ENCODE data around the gene ACTR2.
A peak's percentile ranks its signal among the peaks of the same experiment; 100 is the strongest.
"Not testable (repeated sequence)": the region's sequence is repeated elsewhere in the genome, so short reads cannot be mapped to it uniquely, and the experiment has no call there.

ACTR2 gene

DNA sequence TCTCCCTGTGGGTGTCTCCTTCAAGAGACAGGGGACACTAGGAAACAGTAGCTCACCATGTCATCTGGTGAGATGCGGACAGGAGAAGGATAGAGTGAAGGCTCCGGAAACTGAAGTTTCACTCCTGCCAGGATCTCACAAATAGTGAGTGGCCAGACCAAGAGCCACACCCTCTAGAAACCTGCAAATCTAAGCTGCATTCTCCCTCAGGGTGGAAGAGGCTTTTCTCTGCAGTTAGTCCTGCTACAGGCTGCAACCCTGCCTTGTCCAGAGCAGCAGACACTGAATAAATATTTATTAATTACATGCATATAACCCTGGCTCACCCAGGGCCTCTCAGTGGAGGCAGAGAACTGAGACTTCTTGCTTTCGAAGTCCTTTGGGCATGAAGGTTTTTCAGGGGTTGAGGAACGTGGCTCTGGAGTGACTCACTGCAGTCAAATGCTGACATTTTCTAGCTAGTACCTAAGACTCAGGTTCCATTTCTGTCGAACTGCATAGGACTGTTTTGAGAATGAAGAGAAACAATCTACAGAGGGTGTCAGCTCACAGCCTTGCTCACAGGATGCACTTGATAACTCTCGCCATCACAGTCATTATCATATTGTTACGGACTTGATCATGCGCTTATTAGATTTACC, 87.3 kb downstream of the ACTR2 start:
- DNase-seq = no peak

DNA sequence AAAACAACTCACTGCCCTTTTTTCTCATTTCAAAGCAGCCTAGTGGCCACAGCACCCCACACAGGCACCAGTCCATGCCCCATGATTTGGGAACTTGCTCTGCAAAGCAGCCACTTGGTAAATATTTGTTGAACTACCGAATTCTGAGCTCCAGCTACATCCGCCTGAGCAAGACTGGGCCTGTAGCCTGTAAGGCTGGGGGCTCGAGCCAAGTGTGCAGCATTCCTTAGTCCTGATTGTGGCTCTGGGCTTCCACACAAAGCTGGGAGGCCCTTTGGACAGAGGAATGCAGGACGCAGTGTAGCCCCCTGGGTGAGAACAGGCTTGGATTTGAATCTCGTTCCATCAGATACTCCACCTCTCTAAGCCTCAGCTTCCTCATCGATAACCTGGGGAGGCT, 88.4 kb downstream of the ACTR2 start:
- DNase-seq = no peak

DNA sequence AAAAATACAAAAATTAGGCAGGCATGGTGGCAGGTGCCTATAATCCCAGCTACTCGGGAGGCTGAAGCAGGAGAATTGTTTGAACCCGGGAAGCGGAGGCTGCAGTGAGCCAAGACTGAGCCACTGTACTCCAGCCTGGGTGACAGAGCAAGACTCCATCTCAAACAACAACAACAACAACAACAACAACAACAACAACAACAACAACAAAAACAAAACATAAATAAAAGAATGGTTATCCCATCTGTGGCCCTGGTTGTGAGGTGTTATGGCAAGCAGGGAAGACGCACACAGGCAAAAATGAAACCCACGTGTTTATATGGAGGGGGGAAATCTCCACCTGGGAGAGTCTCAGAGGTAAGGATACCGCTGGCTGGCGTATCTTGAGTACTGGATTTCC, 89.7 kb downstream of the ACTR2 start:
- DNase-seq = not testable (repeated sequence)

DNA sequence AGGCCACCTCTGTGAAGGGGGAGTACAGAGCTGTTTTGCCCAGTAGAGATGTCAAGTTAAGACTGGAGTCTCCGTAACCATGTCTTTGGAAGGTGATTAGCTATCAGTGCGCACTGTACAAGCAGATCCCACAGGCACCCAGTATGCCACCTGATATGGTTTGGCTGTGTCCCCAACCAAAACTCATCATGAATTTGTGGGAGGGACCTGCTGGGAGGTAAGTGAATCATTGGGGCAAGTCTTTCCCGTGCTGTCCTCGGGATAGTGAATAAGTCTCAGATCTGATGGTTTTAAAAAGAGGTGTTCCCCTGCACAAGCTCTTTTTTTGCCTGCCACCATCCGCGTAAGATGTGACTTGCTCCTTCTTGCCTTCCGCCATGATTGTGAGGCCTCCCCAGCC, 90.2 kb downstream of the ACTR2 start:
- no peak for DNase-seq

- DNase-seq = no peak
Observed at GRCh38 chr2:65319072-65319673, 91.5 kb downstream of the ACTR2 start.

DNA sequence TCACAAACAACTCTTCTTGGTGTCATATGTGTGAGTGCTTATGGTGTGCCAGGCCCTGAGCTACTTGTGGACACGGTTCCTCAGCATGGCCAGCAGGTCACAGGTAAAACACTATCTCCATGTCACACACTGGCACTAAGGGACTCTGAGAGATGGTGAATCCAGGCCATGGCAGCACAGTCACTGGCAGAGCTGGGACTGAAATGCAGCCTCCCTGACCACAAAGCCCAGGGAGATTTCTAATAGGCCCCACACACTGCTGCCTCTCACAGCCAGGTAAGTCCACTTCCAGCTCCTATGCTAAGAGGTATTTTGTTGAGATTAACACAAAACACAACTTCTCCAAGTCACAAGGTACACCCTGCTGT, 92.0 kb downstream of the ACTR2 start:
- no peak for DNase-seq

- DNase-seq = peak; percentile 27
Observed at GRCh38 chr2:65320042-65320725, 92.6 kb downstream of the ACTR2 start.
